HL-60 (cell line): ENCODE results near the gene AGPAT1.
A peak's percentile ranks its signal among the peaks of the same experiment; 100 is the strongest.
"Not testable (repeated sequence)": the region's sequence is repeated elsewhere in the genome, so short reads cannot be mapped to it uniquely, and the experiment has no call there.

ENCODE experiments used
- DNase-seq, 2 experiments: peaks; one replicate each; pipeline ENCODE4 v3.0.0-alpha.2; 2010 to 2020; ENCODE audit warnings: low read depth in 1 of 2, low spot score in 1 of 2
- H3K27ac ChIP-seq: fragments of 250-450 bp; sonication (Bioruptor Pico); replicated peaks from 2 replicates; pipeline ENCODE4 v1.5.1; 2020; ENCODE audit warnings: mild to moderate bottlenecking, moderate library complexity
- H3K27me3 ChIP-seq: fragments of 250-450 bp; sonication (Bioruptor Pico); 2 replicates; pipeline ENCODE4 v1.5.1; 2021; ENCODE audit warnings: mild to moderate bottlenecking, moderate library complexity; ENCODE audit not compliant: insufficient read depth, poor library complexity, severe bottlenecking
- H3K4me3 ChIP-seq: replicated peaks from 2 replicates; pipeline ENCODE4 v1.5.1; 2011; ENCODE audit warnings: mild to moderate bottlenecking, control low read depth, low read length; ENCODE audit not compliant: insufficient read depth
- CTCF ChIP-seq: IDR thresholded peaks from one replicate; pipeline ENCODE4 v1.5.1; 2011; ENCODE audit warnings: low read length, control low read depth, inconsistent platforms; ENCODE audit not compliant: insufficient read depth
- GABPA ChIP-seq: IDR thresholded peaks from 2 replicates; pipeline ENCODE4 v1.6.1; 2012; ENCODE audit warnings: low read depth
- POLR2AphosphoS5 ChIP-seq: IDR thresholded peaks from 2 replicates; pipeline ENCODE4 v1.6.1; 2012; ENCODE audit warnings: low read depth
- REST ChIP-seq: IDR thresholded peaks from 2 replicates; pipeline ENCODE4 v1.6.1; 2012; ENCODE audit warnings: low read depth; ENCODE audit not compliant: insufficient replicate concordance
- SPI1 ChIP-seq: IDR thresholded peaks from 2 replicates; pipeline ENCODE4 v1.6.1; 2012; ENCODE audit warnings: low read depth, mild to moderate bottlenecking, borderline replicate concordance

AGPAT1 gene

GRCh38 chr6:32189069-32189741, 13.3 kb upstream of the AGPAT1 start:
- no peaks in the 10 kb centered on the region for H3K27me3 ChIP-seq
- peak overlapping the region; percentile 95 for H3K27ac ChIP-seq
- DNase-seq = no peak
- TF ChIP-seq CTCF (no peak), SPI1 (no peak), POLR2AphosphoS5 (0 out of 2 replicates have a peak, but pooled peaks have one; percentile 5), GABPA (no peak), REST (no peak)
- peak overlapping the region; percentile 71 for H3K4me3 ChIP-seq

DNA sequence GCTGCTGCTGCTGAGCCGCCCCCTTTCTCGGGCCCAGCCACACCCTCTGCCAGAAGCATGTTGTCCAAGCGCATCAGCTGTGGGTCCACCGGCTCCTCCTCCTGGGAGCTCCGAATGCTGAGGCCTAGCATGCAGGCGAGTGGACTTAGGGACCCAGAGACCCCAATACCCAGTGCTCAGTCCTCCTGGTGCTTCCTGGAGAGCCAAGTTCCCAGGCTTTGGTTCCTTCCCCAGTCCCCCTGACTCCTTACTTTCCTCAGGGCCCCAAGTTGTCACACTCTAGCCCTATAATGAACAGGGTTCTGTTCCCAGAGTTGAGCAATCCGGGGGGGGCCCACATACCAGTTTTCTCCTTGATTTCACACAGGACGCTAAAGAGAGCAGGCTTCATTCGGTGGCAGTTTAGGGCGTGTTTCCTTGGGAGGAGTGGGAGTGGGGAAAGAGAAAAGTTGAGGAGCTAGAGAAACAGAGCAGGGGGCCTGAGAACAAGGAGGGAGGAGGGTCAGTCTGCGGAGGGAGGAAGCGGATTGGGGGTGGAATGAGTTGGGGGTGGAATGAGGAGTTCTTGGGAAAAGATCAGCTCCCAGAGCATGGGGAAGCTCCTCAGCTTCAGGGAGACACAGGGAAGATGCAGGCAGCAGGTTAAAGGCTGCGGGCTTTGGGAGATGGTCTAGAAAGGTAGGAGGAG, 12.6 kb upstream of the AGPAT1 start:
- Histone ChIP-seq H3K27me3 (no peaks in the 10 kb centered on the region), H3K4me3 (peak overlapping the region; percentile 71), H3K27ac (peak overlapping the region; percentile 95)
- TF ChIP-seq GABPA (no peak), REST (no peak), POLR2AphosphoS5 (no peak), SPI1 (no peak), CTCF (no peak)
- DNase-seq = no peak

- H3K27ac ChIP-seq = peak overlapping the region; percentile 95; the same call in 1 of the 2 replicates
- DNase-seq, H3K27me3 ChIP-seq, H3K4me3 ChIP-seq: not testable (repeated sequence)
These were observed 12.0 kb upstream of the AGPAT1 start for GRCh38 chr6:32187725-32188380.

- no peak for TF ChIP-seq GABPA
- peak; percentile 79 for TF ChIP-seq SPI1
- Histone ChIP-seq H3K4me3 (no peak overlapping the region), H3K27me3 (no peaks in the 10 kb centered on the region), H3K27ac (peak overlapping the region; percentile 43)
- no peak for DNase-seq
These were observed 11.3 kb upstream of the AGPAT1 start for GRCh38 chr6:32187009-32187709.

DNA sequence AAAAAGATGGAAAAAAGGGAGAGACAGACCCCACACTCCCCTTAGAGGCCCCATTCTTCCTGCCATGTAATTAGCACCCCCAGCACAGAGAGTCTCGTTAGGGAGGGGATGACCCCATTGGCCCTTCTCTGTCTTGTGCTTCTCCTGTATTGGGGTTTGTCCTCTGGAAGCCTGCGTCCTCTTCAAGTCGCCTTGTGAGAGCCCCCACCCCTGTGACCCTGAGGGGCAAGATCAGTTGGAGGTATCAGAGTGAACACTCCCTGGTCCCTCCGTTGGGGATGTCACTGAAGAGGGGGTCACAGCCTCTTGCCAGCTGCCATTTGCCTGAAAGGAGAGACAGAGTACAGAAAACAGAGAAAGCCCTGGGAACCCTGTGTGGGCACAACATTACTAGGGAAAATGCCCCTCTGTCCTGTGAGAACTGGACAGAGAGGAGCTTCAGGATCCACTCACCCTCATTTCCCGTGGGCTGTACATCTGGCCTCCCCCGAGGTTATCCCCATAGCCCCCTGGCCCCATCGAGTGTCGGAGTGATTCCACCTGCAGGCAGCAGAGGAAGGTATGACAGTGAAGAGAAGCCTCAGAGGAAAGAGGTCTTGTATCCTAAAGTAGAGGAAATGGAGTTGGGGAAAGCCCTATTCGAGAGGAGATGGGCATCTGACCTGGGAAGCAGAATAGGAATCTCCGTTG, 10.4 kb upstream of the AGPAT1 start:
- H3K27ac ChIP-seq = peak overlapping the region; percentile 43
- not testable (repeated sequence) for H3K4me3 ChIP-seq, H3K27me3 ChIP-seq, DNase-seq

DNA sequence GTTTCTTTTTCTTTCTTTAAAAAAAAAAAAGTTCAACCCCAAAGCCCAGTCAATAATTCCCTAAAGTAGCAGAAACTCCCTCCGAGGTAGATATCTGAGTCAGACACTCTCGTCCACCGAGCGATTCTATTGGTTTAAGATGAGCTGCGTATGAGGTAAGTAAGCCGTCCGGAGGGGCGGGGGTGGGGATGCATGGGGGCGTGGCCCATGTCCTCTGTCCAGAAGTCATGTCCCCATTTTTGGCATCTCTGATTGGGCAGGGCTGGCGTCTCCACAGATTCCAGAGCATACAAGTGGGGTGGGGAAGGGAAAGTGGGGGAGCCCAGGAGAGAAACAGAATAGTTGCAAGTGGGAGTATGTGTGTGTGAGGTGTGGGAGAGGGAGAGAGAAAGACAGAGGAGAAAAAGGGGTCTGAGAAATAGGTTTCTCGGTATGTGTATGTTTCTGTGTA, 9.8 kb upstream of the AGPAT1 start:
- not testable (repeated sequence) for H3K27ac ChIP-seq, H3K4me3 ChIP-seq, DNase-seq, H3K27me3 ChIP-seq
